BLaER1 treated with 17β-estradiol and CSF1 and Interleukin-3, amounts not matched to agents 10 nM and 100 nM (cell line): ENCODE results near the gene UGT1A5.
"Not testable (repeated sequence)": the region's sequence is repeated elsewhere in the genome, so short reads cannot be mapped to it uniquely, and the experiment has no call there.

ENCODE experiments used
- H3K27ac ChIP-seq, 11 experiments: shearing (Covaris generic); formaldehyde crosslinking; 2 replicates each; pipeline ENCODE4 v1.8.1; 2022
- H3K27me3 ChIP-seq, 11 experiments: shearing (Covaris generic); formaldehyde crosslinking; 2 replicates each; pipeline ENCODE4 v1.8.1; 2022
- H3K36me3 ChIP-seq, 11 experiments: shearing (Covaris generic); formaldehyde crosslinking; 2 replicates each; pipeline ENCODE4 v1.8.1; 2022
- H3K4me1 ChIP-seq, 10 experiments: shearing (Covaris generic); formaldehyde crosslinking; 2 replicates each; pipeline ENCODE4 v1.8.1; 2022
- H3K4me2 ChIP-seq, 11 experiments: shearing (Covaris generic); formaldehyde crosslinking; 2 replicates each; pipeline ENCODE4 v1.8.1; 2022
- H3K4me3 ChIP-seq, 10 experiments: shearing (Covaris generic); formaldehyde crosslinking; 2 replicates each; pipeline ENCODE4 v1.8.1; 2022
- H3K9ac ChIP-seq, 11 experiments: shearing (Covaris generic); formaldehyde crosslinking; 2 replicates each; pipeline ENCODE4 v1.8.1; 2022
- H3K9me3 ChIP-seq, 11 experiments: shearing (Covaris generic); formaldehyde crosslinking; replicated peaks in 1 of 11; 2 replicates each; pipeline ENCODE4 v1.8.1; 2022
- H4K20me1 ChIP-seq, 11 experiments: shearing (Covaris generic); formaldehyde crosslinking; 2 replicates each; pipeline ENCODE4 v1.8.1; 2022
- Cebpa-rat ChIP-seq, 11 experiments: shearing (Covaris generic); IDR thresholded peaks; 2 replicates each; pipeline ENCODE4 v1.8.1; 2022

Gene UGT1A5

DNA sequence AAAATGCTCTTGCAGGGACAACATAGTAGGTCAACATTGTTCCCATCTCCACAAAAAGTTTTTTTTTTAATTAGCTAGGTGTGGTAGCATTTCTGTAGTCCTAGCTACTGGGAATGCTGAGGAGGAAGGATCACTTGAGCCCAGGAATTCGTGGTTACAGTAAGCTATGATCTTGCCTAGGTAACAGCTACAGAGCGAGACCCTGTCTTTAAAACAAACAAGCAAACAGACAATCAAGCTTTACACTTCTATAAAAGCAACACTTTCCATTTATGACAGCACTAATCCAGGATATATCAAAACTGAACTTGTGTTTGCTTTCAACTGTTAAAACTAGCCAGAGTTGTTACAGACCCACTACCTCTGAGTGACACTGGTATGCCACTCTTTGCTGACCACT is 28.2 kb downstream of the UGT1A5 start:
- Histone ChIP-seq H3K9me3 (peaks cover 0 to 14% (median 5%) of the 10 kb centered on the region in 11 experiments; a peak in 7 of 22 replicates), H3K4me1 (no peaks in the 10 kb centered on the region), H3K4me2 (no peak overlapping the region), H3K4me3 (no peak overlapping the region), H3K9ac (no peak overlapping the region), H3K36me3 (no peaks in the 10 kb centered on the region), H4K20me1 (no peaks in the 10 kb centered on the region), H3K27ac (no peak overlapping the region), H3K27me3 (no peaks in the 10 kb centered on the region)
- TF ChIP-seq Cebpa-rat (IDR thresholded peaks at IDR 0.05), result no peak

DNA sequence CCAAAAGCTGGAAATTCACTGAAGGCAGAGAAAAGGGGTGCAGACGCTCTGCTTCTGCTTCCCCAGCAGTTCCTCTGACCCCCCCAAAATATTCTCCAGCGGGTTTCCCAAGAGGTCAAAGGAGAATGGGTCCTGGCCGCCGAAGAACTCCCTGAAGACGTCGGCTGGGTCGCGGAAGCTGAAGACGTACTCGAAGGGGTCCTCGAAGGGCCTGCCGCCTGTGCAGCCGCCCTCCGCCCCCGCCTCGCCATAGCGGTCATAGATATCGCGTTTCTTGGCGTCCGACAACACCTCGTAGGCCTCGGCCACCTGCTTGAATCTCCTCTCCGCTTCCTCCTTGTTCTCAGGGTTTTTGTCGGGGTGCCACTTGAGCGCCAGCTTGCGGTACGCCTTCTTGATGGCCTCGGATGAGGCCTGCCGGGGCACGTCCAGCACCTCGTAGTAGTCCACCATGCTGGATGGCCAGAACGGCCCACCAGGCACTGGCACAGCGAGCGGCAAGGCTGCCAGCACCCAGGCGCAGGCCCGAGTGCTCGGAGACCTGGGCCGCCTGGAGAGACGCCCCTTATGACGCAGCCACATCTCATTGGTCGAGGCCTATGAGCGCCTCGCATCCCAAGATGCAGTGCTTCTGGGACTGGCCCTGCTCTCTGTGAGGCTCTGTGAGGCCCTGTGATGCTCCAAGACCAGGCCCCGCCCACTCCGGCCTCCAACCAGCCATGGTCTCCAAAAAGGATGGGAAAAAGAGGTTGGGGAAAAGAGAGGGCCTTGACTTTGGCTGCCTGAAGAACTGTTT is 31.0 kb downstream of the UGT1A5 start:
- Histone ChIP-seq H3K4me1 (no peaks in the 10 kb centered on the region), H3K27me3 (no peaks in the 10 kb centered on the region), H3K27ac (no peak overlapping the region), H3K4me3 (no peak overlapping the region), H3K9ac (no peak overlapping the region), H3K4me2 (no peak overlapping the region), H3K36me3 (no peaks in the 10 kb centered on the region), H4K20me1 (no peaks in the 10 kb centered on the region), H3K9me3 (peaks cover 0 to 9% (median 0%) of the 10 kb centered on the region in 11 experiments; a peak in 5 of 22 replicates)
- no peak for TF ChIP-seq Cebpa-rat (IDR thresholded peaks at IDR 0.05)

DNA sequence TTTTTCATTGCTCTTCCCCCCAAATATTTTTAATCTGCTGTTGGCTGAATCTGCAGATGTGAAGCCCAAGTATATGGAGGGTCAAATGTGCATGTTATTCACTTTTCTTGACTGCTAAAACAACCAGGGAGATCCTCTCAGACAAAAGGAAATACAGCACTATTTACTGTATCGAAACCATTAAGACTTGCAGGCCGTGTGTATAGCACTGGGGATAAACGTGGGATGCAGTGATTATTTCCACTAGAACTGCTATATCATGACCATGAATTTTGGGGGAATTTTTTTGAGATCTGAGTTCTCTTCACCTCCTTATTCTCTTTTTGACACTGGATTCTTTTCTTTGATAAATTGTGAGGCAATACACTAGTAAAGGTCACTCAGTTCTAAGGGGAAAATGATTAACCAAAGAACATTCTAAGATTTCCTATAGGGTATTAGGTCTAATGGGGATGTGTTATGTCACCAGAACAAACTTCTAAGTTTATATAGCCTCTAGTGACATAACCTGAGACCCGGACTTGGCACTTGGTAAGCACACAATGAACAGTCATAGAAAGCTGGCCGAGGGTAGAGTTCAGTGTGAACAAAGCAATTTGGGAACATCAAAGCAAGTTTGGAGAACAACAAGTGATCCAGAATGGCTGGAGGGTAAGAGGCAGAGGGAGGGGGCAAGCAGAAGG is 32.5 kb downstream of the UGT1A5 start:
- Histone ChIP-seq H3K9ac (no peak overlapping the region), H3K27ac (no peak overlapping the region), H3K9me3 (peaks cover 2 to 16% (median 10%) of the 10 kb centered on the region in 11 experiments; a peak in 21 of 22 replicates), H3K27me3 (no peaks in the 10 kb centered on the region), H3K36me3 (no peaks in the 10 kb centered on the region), H3K4me1 (no peaks in the 10 kb centered on the region), H3K4me2 (no peak overlapping the region), H3K4me3 (no peak overlapping the region), H4K20me1 (no peaks in the 10 kb centered on the region)
- no peak for TF ChIP-seq Cebpa-rat (IDR thresholded peaks at IDR 0.05)

DNA sequence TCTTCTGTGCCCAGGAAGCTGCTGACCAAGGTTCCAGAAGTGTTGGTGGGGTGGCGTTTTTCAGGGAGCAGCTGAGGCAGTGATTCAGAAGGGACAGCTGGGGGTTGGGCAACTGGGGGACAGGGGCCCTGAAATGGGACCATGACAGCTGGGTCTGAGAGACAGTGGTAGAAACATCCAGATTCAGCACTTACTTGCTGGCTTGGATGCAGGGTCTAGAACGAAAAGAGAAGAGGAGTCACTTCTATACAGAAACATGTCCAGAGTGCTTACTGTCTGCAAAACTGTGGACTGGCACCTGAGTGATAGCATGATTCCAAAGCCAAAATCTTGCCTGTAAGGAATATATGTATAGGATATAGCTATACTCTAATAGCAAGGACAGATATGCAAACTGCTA is 33.1 kb downstream of the UGT1A5 start:
- H4K20me1 ChIP-seq, H3K4me2 ChIP-seq, H3K36me3 ChIP-seq, H3K9ac ChIP-seq, H3K4me3 ChIP-seq, H3K27me3 ChIP-seq, H3K27ac ChIP-seq, H3K4me1 ChIP-seq: not testable (repeated sequence)
- peaks cover 8 to 22% (median 16%) of the 10 kb centered on the region in 11 experiments for H3K9me3 ChIP-seq

DNA sequence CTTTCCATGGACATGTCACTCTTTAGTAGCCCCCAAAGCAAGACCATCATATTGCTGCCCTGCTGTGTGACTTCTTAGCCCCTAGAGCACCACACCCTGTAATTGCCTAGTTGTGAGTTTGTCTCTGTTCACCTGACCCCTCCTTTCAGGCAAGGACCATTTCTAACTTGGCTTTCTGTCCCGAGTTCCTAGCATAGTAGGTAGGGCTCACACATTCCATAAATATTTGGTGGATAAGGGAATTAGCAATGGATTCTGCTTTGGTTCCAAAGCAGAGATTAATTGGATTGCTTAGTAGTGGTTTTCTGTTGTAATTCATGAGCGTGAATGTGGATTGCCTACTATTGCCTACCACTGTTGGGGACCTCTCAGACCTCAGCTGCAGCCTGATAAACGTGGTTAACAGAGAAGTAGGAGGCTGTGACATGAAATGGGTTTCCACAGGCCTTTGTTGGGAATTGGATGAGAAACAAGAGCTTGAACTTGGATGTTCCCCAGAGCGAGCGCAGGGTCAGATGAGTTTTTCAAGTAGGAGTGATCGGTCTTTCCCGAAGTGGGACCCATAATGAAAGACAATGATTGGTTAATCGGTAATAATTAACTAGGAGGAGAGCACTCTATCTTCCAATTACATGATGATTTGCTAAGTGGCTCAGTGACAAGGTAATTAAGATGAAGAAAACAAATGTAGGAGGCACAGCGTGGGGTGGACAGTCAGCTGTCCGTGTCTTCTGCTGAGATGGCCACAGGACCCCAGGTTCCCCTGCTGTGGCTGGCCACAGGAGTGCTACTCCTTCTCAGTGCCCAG is 34.0 kb downstream of the UGT1A5 start:
- H3K4me1 ChIP-seq, result no peaks in the 10 kb centered on the region
- H3K9ac ChIP-seq, result no peak overlapping the region
- 0 out of 22 replicates have a peak, but pooled peaks cover 0 to 4% (median 0%) of the 10 kb centered on the region in 11 experiments for H3K36me3 ChIP-seq
- peaks cover 16 to 31% (median 24%) of the 10 kb centered on the region in 11 experiments for H3K9me3 ChIP-seq
- TF ChIP-seq Cebpa-rat (IDR thresholded peaks at IDR 0.05), result no peak
- H4K20me1 ChIP-seq, result no peaks in the 10 kb centered on the region
- H3K27me3 ChIP-seq, result no peaks in the 10 kb centered on the region
- H3K4me3 ChIP-seq, result no peak overlapping the region
- H3K27ac ChIP-seq, result no peak overlapping the region
- H3K4me2 ChIP-seq, result no peak overlapping the region

DNA sequence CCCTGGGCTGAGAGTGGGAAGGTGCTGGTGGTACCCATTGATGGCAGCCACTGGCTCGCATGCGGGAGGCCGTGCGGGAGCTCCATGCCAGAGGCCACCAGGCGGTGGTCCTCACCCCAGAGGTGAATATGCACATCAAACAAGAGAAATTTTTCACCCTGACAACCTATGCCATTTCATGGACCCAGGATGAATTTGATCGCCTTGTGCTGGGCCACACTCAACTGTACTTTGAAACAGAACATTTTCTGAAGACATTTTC is 34.5 kb downstream of the UGT1A5 start:
- H4K20me1 ChIP-seq, result no peaks in the 10 kb centered on the region
- H3K4me2 ChIP-seq, result no peak overlapping the region
- no peaks in the 10 kb centered on the region for H3K27me3 ChIP-seq
- peaks cover 20 to 36% (median 29%) of the 10 kb centered on the region in 11 experiments for H3K9me3 ChIP-seq
- 0 out of 22 replicates have a peak, but pooled peaks cover 0 to 4% (median 0%) of the 10 kb centered on the region in 11 experiments for H3K36me3 ChIP-seq
- H3K4me3 ChIP-seq, result no peak overlapping the region
- no peak overlapping the region for H3K27ac ChIP-seq
- no peak for TF ChIP-seq Cebpa-rat (IDR thresholded peaks at IDR 0.05)
- H3K4me1 ChIP-seq, result no peaks in the 10 kb centered on the region
- H3K9ac ChIP-seq, result no peak overlapping the region

DNA sequence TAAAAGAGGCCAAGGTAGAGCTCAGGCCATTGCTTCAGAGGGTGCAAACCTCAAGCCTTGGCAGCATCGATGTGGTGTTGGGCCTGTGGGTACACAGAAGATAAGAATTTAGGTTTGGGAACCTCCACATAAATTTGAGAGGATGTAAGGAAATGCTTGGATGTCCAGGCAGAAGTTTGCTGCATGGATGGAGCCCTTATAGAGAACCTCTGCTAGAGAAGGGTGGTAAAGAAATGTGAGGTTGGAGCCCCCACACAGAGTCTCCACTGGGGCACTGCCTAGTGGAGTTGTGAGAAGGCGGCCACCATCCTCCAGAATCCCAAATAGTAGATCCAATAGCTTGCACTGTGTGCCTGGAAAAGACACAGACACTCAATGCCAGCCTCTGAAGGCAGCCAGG is 38.0 kb downstream of the UGT1A5 start:
- not testable (repeated sequence) for H3K36me3 ChIP-seq, H3K9ac ChIP-seq, H3K27me3 ChIP-seq, H3K4me2 ChIP-seq, H3K27ac ChIP-seq, H3K4me3 ChIP-seq, H4K20me1 ChIP-seq, H3K4me1 ChIP-seq
- H3K9me3 ChIP-seq, result peaks cover 33 to 51% (median 46%) of the 10 kb centered on the region in 11 experiments

DNA sequence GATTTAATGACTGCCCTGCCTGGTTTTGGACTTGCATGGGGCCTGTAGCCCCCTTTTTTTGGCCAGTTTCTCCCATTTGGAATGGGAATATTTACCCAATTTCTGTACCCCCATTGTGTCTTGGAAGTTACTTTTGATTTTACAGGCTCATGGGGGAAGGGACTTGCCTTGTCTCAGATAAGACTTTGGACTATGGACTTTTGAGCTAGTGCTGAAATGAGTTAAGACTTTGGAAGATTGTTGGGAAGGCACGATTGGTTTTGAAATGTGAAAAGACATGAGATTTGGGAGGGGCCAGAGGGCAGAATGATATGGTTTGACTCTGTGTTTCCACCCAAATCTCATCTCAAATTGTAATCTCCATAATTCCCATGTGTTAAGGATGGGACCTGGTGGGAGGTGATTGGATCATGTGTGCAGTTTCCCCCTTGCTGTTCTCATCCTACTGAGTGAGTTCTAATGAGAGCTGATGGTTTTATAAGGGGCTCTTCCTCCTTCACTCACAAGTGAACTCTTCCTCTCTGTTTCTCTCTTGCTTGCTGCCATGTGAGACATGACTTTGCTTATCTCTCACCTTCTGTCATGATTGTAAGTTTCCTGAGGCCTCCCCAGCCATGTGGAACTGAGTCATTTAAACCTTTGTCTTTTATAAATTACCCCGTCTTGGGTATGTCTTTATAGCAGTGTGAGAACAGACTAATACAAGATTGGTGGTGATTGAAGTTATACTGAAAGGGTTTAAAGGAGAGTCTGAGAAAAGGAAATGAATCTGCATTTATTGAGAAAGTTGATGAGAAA is 38.7 kb downstream of the UGT1A5 start:
- H3K36me3 ChIP-seq, H3K4me3 ChIP-seq, H3K27me3 ChIP-seq, H3K27ac ChIP-seq, H3K4me2 ChIP-seq, H3K9ac ChIP-seq, H4K20me1 ChIP-seq, H3K4me1 ChIP-seq: not testable (repeated sequence)
- H3K9me3 ChIP-seq, result peaks cover 33 to 51% (median 46%) of the 10 kb centered on the region in 11 experiments
